Right lobe of liver (tissue), 4 donors: Measurements from ENCODE around the gene RHBDD1.

ENCODE experiments used
- POLR2A ChIP-seq: fragments of 450-650 bp; IDR thresholded peaks from one replicate; pipeline ENCODE4 v1.6.1; 2017; ENCODE audit warnings: antibody characterized with exemption, mild to moderate bottlenecking
- TF ChIP-seq, protein P1 (sequence below), 4 donors: fragments of 200-600 bp in 3 of 4; fragments of 450-650 bp in 1 of 4; IDR thresholded peaks; one replicate each; pipeline versions ENCODE4 v1.5.1 to v1.8.0; 2016 to 2022; ENCODE audit warnings: antibody characterized with exemption in 4 of 4, mild to moderate bottlenecking in 2 of 4
- donor health status: DM: no; HTN: no; CAD: no.
- donor health status: DM: no; HTN: no; CAD: no.
- donor health status: DM: no; HTN: yes; CAD: no.

DNA sequence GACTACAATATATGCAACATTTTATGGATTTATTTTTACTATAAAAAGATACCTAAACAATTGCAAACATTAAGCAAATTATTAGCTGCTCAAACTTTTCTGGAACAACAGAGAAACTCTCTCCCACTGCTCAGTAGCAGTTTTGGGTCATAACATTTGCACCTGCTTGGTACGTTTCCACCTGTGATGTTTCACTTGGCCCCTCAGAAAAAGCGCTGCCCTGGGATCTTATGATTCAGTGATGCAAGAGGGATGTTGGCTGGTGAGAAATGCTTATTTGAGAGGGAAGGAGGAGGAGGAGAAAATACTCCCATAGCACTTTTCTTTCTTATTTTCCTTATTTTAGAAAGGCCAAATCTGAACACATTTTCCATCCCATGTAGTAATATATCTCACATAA, 45.4 kb upstream of the RHBDD1 start:
- TF ChIP-seq POLR2A: no peak
- TF ChIP-seq, protein P1, sequence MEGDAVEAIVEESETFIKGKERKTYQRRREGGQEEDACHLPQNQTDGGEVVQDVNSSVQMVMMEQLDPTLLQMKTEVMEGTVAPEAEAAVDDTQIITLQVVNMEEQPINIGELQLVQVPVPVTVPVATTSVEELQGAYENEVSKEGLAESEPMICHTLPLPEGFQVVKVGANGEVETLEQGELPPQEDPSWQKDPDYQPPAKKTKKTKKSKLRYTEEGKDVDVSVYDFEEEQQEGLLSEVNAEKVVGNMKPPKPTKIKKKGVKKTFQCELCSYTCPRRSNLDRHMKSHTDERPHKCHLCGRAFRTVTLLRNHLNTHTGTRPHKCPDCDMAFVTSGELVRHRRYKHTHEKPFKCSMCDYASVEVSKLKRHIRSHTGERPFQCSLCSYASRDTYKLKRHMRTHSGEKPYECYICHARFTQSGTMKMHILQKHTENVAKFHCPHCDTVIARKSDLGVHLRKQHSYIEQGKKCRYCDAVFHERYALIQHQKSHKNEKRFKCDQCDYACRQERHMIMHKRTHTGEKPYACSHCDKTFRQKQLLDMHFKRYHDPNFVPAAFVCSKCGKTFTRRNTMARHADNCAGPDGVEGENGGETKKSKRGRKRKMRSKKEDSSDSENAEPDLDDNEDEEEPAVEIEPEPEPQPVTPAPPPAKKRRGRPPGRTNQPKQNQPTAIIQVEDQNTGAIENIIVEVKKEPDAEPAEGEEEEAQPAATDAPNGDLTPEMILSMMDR (IDR thresholded peaks at IDR 0.05): no peak
